HTERT RPE-1 (cell line): ENCODE measurements around the gene CNGB1.
"Not testable (repeated sequence)": the region's sequence is repeated elsewhere in the genome, so short reads cannot be mapped to it uniquely, and the experiment has no call there.

Source experiments
- in situ Hi-C: fragments of 300-500 bp; cut with MboI; formaldehyde crosslinking; loops from 4 replicates; pipeline ENCODE4 v1.14.3; 2020; ENCODE audit warnings: low sequenced_read_pairs

Gene CNGB1

DNA sequence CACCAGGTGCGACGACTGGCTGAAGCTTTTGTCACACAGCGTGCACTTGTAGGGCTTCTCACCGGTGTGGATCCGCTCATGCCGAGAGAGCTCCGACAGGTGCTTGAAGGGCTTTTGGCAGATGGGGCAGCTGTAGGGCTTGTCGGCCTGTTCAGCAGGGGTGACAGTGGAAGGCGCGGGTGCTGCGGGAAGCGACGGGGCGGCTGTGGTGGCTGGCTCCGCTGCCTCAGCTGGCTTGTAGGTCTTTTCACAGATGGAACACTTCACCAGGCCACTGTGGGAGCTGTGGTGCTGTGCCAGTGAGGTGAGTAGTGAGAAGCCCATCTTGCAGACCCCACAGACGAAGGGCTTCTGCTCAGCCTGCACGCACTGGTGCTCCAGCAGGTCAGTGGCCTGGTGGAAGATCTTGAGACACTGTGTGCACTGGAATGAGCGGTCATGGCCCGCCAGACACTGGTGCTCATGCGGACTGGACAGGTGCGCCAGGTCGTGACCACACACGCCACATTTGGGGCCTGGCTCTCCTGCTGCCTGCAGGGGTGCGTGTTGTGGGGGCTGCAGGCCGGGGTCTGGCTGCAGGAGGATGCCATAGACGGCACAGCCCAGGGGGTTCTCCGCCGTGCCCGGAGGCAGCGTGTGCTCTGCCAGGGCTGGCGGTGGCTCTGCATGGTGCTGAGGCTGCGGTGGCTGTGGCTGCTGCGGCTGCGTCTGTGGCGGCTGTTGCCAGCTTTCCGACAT, 26.8 kb upstream of the CNGB1 start:
- in situ Hi-C loops: no loop called here

DNA sequence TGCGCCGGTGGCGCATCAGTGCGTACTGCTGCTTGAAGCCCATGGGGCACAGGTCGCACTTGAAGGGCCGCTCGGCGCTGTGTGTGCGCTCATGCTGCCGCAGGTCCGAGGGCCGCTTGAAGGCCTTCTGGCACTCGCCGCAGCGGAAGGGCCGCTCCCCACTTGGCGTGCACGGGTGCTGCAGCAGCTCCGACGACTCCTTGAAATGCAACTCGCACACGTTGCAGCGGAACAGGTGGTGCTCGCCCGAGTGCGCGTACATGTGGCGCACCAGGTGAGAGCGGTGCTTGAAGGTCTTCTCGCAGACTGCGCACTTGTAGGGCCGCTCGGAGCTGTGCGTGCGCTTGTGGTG, 26.2 kb upstream of the CNGB1 start:
- in situ Hi-C loops: no loop called here

DNA sequence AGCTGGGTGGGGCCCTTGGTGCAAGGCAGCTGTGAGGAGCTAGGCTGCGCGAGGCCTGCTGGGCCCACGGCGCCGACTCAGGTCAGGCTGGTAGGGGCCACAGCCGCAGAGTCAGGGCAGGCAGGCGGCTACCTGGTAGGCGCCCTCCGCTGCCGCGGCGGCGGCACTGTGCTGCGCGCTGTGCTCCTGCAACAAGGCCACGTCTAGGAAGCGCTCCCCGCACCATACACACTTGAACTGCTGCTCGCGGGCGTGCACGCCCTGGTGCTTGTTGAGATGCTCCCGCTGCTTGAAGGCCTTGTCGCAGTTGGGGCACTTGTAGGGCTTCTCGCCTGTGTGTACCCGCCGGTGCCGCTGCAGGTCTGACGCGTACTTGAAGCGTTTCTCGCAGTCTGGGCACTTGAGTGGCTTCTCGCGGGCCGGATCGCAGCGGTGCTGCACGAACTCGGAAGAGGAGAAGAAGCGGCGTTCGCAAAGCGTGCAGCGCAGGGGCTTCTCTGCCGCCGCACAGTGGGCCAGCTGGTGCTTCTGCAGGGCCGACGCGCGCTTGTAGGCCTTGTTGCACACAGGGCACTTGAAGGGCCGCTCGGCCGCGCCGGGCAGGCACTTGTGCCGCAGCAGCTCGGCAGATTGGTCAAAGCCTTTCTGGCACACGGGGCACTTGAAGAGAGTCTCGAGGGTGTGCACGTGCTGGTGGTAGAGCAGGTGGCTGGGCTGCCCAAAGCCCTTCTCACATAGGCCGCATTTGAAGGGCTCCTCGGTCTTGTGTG, 25.7 kb upstream of the CNGB1 start:
- in situ Hi-C loops: no loop called here

DNA sequence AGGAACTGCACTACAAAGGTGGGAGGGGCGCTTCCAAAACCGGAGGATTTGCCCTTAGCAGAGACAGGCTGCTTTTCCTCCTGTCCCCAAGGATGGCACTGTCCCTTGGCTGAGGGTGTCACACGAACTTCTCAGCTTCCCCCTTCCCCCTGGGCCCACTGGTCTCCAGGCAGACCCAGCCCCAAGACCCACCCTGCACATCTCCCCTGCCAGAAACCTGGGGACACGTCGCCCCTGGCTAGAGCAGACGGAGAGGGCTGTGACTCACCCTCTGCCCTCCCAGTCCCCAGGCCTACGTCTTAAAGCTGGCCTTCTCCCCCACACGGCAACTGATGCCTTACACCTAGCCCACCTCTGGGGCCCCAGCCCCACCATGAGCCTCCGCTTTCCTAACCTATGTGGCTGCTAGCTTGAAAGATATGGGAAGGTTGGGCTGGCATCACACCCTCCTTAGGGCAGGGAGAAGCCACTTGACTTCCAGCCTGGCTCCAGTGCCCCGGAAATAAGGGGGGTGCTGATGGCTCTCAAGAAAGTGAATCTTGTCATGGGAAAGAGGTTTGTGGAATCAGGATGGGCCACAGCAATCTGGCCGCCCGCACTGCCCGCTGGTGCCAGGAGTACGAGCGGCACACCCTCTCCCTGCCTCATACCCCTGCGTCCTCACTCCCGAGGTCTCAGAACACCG, 24.9 kb upstream of the CNGB1 start:
- in situ Hi-C loops: no loop called here

DNA sequence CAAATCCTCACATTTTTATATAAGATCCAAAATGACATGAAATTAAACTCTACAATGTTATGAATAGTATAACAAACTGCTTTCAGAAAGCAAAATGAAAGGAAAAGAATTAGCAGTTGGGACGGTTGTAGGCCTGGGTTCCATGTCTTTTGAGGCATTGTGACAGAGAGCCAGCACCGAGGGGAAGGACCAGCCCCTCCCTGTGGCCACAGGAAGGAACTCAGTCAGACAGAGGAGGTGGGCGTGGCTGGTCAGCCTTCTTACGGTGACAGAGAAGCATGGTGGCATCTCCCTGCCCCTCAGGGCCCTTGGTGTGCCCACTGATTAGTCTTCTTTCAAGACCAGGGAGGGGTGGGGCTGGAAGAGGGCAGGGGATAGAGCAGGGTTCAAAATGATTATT, 23.9 kb upstream of the CNGB1 start:
- in situ Hi-C loops: no loop called here

DNA sequence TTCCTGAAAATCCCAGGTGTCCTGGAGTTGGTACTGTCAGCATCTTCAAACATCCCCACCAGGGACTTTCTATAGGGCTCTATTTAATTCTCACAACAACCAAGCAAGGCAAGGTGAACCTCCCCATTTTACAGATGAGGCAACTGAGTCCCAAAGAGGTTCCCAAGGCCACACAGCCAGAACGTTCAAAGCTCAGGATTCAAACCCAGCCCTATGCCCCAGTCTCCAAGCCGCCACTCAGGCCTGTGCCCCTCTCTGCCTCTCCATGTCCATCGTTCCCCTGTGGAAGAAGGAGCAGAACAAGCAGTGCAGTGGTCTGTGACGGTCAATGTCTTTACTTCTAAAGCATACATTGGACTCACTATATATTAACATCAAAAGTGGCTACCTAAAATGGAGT, 23.4 kb upstream of the CNGB1 start:
- in situ Hi-C loops: no loop called here

DNA sequence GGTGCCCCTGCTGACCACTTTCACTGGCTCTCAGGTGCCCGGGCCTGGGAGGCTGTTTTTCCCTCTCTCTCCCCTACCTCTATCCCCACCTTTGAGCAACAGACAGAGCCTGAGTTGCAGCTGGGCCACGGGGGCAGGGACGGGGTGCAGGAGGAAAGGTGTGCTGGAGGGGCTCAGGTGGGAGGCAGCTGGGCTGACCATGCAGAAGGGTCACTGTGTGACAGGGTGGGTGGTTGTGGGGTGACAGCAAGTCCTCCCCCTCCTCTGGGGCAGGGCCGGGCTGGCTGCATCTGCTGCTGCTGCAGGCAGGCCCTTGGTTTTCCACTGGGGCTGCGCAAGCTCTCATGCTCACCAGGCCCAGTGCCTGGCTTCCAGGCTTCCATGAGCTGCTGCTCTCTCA, 23.0 kb upstream of the CNGB1 start:
- in situ Hi-C loops: no loop called here

DNA sequence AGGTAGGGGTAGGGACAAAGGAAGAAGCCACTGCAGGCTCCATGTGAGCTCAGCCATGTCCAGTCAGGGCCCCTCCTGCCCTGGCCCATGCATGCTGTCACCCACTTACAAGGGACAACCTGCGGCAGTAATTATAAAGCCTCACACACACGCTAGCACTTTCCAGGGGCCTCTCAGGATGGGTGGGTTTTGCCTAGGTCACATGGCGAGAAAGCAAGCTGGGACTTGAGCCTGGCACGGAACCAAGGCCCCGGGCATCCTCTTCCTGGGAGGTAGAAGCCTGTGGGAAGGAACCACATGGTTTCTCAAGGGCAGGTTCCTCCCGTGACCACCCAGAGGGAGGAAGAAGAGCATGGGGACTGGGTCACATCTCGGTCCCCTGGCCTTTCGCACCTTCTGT, 22.5 kb upstream of the CNGB1 start:
- in situ Hi-C loops: no loop called here

DNA sequence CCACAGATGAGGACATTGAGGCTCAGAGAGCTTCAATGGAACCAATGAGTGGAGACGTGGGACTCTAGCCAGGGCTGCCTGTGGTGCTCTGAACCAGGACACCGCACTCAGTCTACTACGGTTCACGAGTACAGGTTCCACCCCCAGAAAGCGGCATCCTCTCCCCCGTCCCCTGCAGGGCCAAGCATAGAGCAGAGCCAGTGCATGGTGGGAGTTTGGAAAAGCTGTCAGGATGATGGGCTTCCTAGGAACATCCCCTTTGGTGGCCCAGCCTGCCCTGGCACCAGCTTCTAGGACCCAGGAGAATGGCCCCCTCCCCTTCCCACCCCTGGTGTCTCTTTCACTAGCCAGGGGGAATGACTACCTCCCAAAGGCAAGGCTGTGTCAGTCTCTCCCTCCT, 21.2 kb upstream of the CNGB1 start:
- in situ Hi-C loops: no loop called here

DNA sequence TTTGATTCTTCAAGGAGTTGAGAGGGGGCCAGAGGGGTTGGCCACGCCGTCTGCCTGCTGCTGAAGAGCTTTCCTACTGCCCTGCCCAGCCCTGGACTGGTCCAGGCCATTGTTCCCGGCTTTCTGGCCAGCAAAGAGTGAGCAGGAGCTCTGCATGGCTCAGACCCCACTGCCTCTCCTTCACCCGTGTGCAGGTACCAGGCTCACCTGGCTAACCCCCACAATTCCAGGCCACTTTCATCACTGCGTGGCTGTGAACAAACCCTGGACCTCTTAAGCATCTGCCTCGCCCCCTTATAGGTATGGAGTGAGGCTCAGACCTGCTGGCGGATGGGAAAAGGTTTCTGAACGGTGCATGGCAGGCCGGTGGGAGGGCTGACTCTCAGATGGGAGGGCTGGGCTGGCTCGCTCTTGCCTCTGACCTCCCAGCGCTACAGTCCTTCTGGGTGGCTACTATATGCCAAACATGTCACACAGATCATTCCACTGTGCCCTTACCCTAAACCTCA, 20.7 kb upstream of the CNGB1 start:
- in situ Hi-C loops: no loop called here

DNA sequence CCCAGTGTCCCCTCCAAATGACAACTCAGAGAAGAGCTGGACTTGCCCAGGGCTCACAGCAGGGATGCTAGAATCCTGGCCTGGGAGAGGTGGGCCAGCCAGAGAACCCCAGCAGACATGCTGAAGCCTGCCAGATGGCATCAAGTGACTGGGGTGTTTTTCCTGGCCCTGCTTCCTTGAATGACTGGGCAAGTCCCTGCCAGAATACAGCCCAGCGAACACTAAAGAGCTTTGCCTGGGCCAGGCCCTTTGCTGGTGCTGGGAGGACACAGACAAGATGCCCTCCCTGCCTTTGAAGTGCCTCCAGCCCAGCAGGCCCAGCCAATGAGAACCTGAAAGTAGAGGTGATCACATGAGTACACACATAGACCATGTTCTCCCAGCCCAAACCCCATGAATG, 18.0 kb upstream of the CNGB1 start:
- in situ Hi-C loops: no loop called here

DNA sequence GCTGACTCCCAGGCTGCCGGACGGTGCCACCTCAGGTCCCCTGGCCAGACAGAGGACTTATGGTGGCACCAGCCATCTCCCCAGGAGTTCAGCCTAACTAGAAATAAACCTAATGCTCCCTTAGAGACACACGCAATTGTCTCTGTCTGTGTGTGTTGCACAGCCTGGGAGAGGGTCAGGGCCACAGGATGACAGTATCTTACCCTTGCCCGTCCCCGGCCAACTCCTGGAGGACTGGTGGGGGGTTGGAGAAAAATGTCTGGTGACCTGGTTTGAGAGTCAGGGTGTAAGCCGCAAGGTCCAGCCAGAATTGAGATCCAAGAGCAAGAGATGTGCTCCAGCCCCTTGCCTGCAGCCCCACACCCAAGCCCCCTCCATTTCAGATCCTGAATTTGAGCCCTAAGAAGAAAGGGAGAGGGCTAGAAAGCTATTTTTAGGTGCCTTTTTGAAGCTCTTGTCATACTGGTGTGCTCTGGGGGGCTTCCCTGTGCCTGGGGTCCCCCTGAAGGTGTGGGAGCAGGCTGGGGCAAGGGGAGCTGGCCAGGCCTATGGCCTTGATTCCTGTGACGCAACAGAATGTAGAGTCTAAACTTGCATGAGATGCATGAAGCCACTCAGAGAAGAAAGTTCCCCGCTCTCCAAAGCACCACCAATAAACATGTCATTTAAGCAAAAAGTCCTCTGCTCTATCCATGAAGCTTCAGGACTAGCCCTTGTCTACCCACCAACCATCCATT, 16.7 kb upstream of the CNGB1 start:
- in situ Hi-C loops: no loop called here

DNA sequence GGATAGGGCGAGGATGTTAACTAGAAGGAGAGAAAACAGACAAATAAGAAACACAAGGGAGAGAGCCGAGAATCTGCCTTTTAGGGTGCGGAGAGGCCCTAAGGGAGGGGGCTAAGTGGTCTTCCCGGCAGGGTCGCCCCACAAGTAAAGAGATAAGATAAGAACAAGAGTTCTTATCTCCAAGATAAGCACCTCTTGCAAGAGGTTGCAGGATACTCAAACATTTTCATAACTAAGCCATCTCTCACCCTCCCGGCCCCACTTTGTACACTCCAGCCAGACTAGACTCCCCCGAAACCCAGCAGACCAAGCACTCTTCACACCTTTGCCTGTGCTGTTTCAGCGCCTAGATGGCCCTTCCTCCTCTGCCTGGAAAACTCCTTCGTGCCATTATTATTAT, 15.3 kb upstream of the CNGB1 start:
- in situ Hi-C loops: no loop called here

DNA sequence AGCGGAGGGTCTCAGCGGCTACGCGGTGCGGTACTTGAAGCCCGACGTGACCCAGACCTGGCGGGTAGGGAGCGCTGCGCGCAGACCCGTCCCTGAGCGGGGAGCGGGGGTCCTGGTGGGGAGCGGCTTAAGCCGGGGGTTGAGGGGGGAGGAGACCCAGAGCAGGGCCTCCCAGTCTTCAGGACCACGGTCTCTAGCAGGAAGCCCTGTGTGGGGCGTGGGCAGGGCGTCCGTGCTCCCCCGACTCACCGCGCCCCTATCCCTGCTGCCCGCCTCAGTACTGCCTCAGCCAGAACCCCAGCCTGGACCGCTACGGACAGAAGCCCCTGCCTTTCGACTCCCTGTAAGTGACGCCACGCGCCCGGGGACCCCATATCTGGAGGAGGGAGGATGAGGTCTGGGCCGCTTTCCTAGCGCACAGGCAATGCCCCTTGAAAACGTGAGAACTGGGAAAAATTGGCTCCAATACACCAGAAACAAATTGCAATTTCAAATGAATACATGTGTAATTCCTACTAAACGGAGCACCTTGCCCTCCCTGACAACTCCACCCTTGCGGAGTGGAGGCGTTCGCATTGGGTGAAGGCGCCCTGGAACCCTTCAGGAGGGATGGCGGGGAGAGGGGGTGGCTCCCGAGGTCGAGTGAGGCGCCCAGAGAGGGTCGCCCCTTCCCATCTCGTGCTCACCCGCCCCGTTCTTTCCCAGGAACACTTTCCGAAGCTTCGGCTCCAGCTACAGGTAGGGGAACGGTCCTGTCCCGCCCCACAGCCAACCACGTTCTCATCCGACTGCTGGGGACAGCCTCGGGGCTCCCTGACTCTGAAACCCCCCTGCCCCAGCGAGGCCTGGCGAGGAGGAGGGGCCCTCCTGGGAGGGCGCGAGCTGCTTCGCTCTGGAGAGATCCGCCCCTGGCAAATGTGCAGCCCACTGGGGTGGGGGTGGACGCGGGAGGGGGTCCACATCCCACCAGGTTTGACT, 14.6 kb upstream of the CNGB1 start:
- in situ Hi-C loops: no loop called here

DNA sequence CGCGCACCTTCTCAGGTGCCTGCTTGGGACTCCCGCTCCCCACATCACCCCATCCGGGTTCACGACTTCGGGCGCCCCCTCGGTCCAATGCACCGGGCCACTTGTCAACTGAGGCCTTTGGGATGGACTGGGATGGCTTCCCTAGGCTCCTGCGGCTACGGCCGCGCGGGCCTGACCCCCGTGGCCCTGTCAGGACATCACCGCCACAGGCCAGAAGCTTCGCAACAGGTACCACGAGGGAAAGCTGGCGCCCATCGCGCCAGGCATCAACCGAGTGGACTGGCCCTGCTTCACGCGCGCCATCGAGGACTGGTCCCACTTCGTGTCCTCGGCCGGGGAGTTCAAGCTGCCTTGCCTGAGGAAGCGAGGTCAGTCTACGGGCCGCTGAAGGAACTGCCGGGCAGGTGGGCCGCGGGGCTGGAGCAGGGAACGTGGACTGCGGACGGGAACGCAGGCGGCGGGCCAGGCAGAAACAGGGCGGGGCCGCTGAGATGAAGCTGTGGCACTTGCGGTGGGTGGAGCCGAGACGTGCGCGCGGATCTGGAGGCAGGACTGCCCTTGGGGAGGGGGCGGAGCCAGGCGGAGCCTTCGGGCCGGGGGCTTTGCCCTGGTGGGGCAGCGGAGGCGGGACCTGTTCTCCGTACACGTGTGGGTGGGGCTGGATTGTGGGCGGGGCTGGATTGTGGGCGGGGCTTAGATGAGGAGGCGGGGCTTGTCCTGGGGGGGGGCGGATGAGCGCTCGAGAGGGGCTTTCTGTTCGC, 13.7 kb upstream of the CNGB1 start:
- in situ Hi-C loops: no loop called here

DNA sequence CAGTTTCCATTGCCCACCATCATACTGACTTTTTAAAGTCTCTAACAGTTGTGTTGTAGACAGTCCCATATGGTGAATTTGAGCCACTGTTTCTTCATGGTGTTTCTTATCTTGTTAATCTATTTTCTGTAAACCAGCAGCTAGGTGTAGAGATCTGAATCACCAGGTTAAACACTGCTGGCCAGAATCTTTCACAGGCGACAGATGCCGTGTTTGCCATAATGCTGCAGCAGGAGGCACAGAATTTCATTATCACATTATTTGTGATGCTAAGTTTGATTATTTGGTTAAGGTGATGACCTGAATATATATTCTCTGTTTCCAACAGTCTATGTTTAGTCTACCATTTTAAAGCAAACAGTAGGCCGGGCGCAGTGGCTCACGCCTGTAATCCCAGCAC, 11.5 kb upstream of the CNGB1 start:
- in situ Hi-C loops: no loop called here

DNA sequence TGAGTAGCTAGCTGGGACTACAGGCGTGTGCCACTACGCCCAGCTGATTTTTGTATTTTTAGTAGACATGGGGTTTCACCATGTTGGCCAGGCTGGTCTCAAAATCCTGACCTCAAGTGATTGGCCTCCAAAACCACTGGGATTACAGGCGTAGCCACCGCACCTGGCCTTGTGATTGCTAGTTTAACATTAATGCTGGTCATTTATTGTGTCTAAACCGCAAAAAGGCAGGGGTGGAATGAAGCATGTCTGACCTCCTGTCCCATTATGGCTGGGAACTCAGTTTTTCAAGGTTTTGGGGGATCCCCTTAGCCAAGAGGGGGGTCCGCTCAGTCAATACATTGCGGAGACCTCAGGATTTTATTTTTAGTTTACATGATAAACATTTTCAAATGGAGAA, 10.7 kb upstream of the CNGB1 start:
- in situ Hi-C loops: no loop called here

DNA sequence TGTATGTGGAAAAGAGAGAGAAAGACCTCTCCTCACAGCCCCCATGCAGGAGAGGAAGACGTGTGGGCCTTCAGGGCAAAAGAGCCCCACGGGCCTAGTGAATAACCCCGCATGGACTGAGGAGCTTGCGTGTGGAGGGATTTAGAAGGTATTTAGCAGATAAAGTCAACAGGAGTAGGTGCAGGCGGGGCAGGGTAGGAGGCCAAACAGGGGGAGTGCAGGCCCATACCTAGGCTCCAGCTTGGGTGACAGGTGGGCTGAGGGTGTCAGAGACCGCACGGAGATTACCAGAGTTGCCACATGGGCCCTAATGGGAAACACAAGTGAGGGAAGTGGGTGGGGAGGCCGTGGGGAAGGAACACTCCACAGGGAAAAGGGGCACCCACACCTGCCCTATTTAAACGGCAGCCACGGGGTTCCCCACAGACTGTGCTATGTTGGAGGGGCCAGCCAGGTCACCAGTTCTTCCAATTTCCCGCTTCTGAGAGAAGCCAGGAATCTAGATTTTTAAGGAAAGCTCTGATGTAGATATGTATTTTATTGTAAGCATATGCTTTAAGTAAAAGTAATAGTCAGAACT, 8.2 kb upstream of the CNGB1 start:
- in situ Hi-C loops: no loop called here

DNA sequence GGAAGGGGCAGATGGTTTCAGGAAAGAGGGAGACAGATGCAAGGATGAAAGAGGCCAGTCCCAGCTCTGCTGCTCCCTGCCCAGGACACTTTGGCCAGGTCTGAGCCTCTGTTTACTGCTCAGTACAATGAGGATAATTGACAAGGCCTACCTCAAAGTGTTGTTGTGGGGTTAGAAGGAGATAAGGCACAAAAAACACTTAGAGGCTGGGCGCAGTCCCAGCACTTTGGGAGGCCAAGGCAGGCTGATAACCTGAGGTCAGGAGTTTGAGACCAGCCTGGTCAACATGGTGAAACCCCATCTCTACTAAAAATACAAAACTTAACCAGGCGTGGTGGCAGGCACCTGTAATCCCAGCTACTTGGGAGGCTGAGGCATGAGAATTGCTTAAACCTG, 7.1 kb upstream of the CNGB1 start:
- in situ Hi-C loops: not testable (repeated sequence)
